Progenitor cell of endocrine pancreas (in vitro differentiated cells): ENCODE results near the gene WNK2. TPM values are rescaled to one million over a fixed set of nuclear protein-coding genes. Genes with fewer than 3 reads are reported as not detected.
A peak's percentile ranks its signal among the peaks of the same experiment; 100 is the strongest.

ENCODE experiments used
- DNase-seq: peaks from one replicate; pipeline ENCODE4 v3.0.0; 2021; ENCODE audit warnings: low spot score; ENCODE audit not compliant: unreplicated experiment
- H3K27ac Mint-ChIP-seq: 2 replicates; pipeline ENCODE4 v1.8.0; 2021; ENCODE audit warnings: mild to moderate bottlenecking, moderate library complexity, mixed read lengths
- H3K27me3 Mint-ChIP-seq: 2 replicates; pipeline ENCODE4 v1.8.0; 2021; ENCODE audit warnings: mixed read lengths
- H3K36me3 Mint-ChIP-seq: 2 replicates; pipeline ENCODE4 v1.8.0; 2022; ENCODE audit warnings: mixed read lengths; ENCODE audit not compliant: insufficient read depth
- H3K4me1 Mint-ChIP-seq: 2 replicates; pipeline ENCODE4 v1.8.0; 2021; ENCODE audit warnings: low read depth, mixed read lengths
- H3K4me3 Mint-ChIP-seq: 2 replicates; pipeline ENCODE4 v1.8.0; 2021; ENCODE audit warnings: low read depth, mild to moderate bottlenecking, moderate library complexity, mixed read lengths
- H3K9me3 Mint-ChIP-seq: 2 replicates; pipeline ENCODE4 v1.8.0; 2021; ENCODE audit warnings: low read depth, mixed read lengths
- CTCF ChIP-seq: fragments of 200-600 bp; sonication (generic); IDR thresholded peaks from one replicate; pipeline ENCODE4 v1.5.0; 2021; ENCODE audit warnings: antibody characterized with exemption, mild to moderate bottlenecking; ENCODE audit not compliant: unreplicated experiment
- total RNA-seq: library from RNA; stranded (reverse); gene quantifications from 2 replicates; pipeline ENCODE4 v1.2.1, GENCODE V29; 2021

Gene WNK2
- total RNA-seq, 1 donor from 2014 or later = 345 TPM

- Mint-ChIP-seq H3K9me3 (no peaks in the 10 kb centered on the region), H3K4me1 (peaks cover 3% of the 10 kb centered on the region), H3K4me3 (no peak overlapping the region), H3K27ac (no peak overlapping the region), H3K36me3 (no peaks in the 10 kb centered on the region), H3K27me3 (no peaks in the 10 kb centered on the region)
- no peak for DNase-seq
- TF ChIP-seq CTCF = no peak
Measured at GRCh38 chr9:93156475-93157008, 27.4 kb upstream of the WNK2 start.

- TF ChIP-seq CTCF = peak; percentile 99
- peak; percentile 93 for DNase-seq
- Mint-ChIP-seq H3K4me1 (peaks cover 3% of the 10 kb centered on the region), H3K4me3 (no peak overlapping the region), H3K27me3 (no peaks in the 10 kb centered on the region), H3K36me3 (no peaks in the 10 kb centered on the region), H3K9me3 (no peaks in the 10 kb centered on the region), H3K27ac (peak overlapping the region; percentile 46)
Measured at GRCh38 chr9:93159601-93160471, 24.1 kb upstream of the WNK2 start.

GRCh38 chr9:93161786-93162562 lies 22.0 kb upstream of the WNK2 start:
- Mint-ChIP-seq H3K27me3 (no peaks in the 10 kb centered on the region), H3K4me3 (no peak overlapping the region), H3K4me1 (peaks cover 7% of the 10 kb centered on the region), H3K9me3 (no peaks in the 10 kb centered on the region), H3K36me3 (no peaks in the 10 kb centered on the region), H3K27ac (no peak overlapping the region)
- no peak for TF ChIP-seq CTCF
- DNase-seq = no peak

GRCh38 chr9:93164085-93164484 lies 19.9 kb upstream of the WNK2 start:
- no peak for DNase-seq
- TF ChIP-seq CTCF = no peak

GRCh38 chr9:93166699-93167098 lies 17.2 kb upstream of the WNK2 start:
- Mint-ChIP-seq H3K4me1 (peaks cover 22% of the 10 kb centered on the region), H3K27ac (no peak overlapping the region), H3K9me3 (no peaks in the 10 kb centered on the region), H3K4me3 (no peak overlapping the region), H3K36me3 (no peaks in the 10 kb centered on the region), H3K27me3 (no peaks in the 10 kb centered on the region)
- TF ChIP-seq CTCF = no peak
- no peak for DNase-seq

More at GRCh38 chr9:93164085-93164484, 19.9 kb upstream of the WNK2 start:
- H3K4me3 Mint-ChIP-seq = no peak overlapping the region
- no peaks in the 10 kb centered on the region for H3K27me3 Mint-ChIP-seq
- H3K9me3 Mint-ChIP-seq = no peaks in the 10 kb centered on the region
- H3K36me3 Mint-ChIP-seq = no peaks in the 10 kb centered on the region
- no peak overlapping the region for H3K27ac Mint-ChIP-seq
- peaks cover 25% of the 10 kb centered on the region for H3K4me1 Mint-ChIP-seq
